Measurements from ENCODE around the gene PASK. TPM values are rescaled to one million over a fixed set of nuclear protein-coding genes. Genes with fewer than 3 reads are reported as not detected.

PASK gene
- total and polyA plus RNA-seq, 2 donors (not counting 1 experiment from before 2014, with no cell fraction given), result 48.2 to 144 TPM

- no peaks in the 10 kb centered on the region for H3K27me3 Mint-ChIP-seq
- Histone ChIP-seq H2AFZ (ENCODE audit: insufficient read depth, low read depth, low read length, poor library complexity, severe bottlenecking) (no peak overlapping the region), H3K4me2 (replicated peaks; ENCODE audit: low read depth, low read length, poor library complexity, severe bottlenecking) (no peak overlapping the region), H3K9me3 (ENCODE audit: control extremely low read depth in 1 of 3, control insufficient read depth in 2 of 3, insufficient read depth in 1 of 3, low read length in 2 of 3) (no peaks in the 10 kb centered on the region), H3K9ac (ENCODE audit: low read length) (no peak overlapping the region), H4K20me1 (ENCODE audit: control insufficient read depth, insufficient read depth, low read length, poor library complexity, severe bottlenecking) (no peaks in the 10 kb centered on the region), H3K79me2 (ENCODE audit: control insufficient read depth, insufficient read depth, low read length) (no peaks in the 10 kb centered on the region), H3K36me3 (replicated peaks in 1 of 2; ENCODE audit: control extremely low read depth in 1 of 2, control insufficient read depth in 1 of 2, extremely low read depth in 1 of 2, insufficient read depth in 2 of 2, low read length in 1 of 2) (peaks cover 0 to 20% of the 10 kb centered on the region in 2 experiments), H3K27ac (ENCODE audit: low read length in 2 of 2) (no peak overlapping the region), H3K27me3 (replicated peaks in 1 of 4; ENCODE audit: control extremely low read depth in 1 of 4, control insufficient read depth in 3 of 4, insufficient read depth in 4 of 4, low read length in 3 of 4) (no peaks in the 10 kb centered on the region), H3K4me1 (ENCODE audit: control insufficient read depth in 2 of 2, insufficient read depth in 2 of 2, low read length in 2 of 2) (peaks cover 0 to 3% of the 10 kb centered on the region in 2 donors), H3K4me3 (ENCODE audit: control extremely low read depth in 1 of 5, extremely low read depth in 1 of 5, insufficient read depth in 1 of 5, low read depth in 2 of 5, low read length in 4 of 5) (no peak overlapping the region)
- WGBS (ENCODE audit: insufficient coverage), result 97% methylated on average over 5 of the region's 5 CpGs
- H3K4me1 Mint-ChIP-seq, result peaks cover 10% of the 10 kb centered on the region
- ATAC-seq (ENCODE audit: low read depth), result no peak
- peak overlapping the region; percentile 62 for H3K27ac Mint-ChIP-seq
- POLR2A ChIA-PET, result interaction anchor here (0.7 kb wide), 1 partner anchor 10 kb away, joined by 3 read pairs; no protein-coding TSS in a partner anchor
- peaks cover 4% of the 10 kb centered on the region for H3K9me3 Mint-ChIP-seq (ENCODE audit: insufficient read depth)
- CTCF ChIA-PET, result no interaction called here
- intact Hi-C loops (cut with micrococcal nuclease), result no loop called here
- TF ChIP-seq, protein P1, sequence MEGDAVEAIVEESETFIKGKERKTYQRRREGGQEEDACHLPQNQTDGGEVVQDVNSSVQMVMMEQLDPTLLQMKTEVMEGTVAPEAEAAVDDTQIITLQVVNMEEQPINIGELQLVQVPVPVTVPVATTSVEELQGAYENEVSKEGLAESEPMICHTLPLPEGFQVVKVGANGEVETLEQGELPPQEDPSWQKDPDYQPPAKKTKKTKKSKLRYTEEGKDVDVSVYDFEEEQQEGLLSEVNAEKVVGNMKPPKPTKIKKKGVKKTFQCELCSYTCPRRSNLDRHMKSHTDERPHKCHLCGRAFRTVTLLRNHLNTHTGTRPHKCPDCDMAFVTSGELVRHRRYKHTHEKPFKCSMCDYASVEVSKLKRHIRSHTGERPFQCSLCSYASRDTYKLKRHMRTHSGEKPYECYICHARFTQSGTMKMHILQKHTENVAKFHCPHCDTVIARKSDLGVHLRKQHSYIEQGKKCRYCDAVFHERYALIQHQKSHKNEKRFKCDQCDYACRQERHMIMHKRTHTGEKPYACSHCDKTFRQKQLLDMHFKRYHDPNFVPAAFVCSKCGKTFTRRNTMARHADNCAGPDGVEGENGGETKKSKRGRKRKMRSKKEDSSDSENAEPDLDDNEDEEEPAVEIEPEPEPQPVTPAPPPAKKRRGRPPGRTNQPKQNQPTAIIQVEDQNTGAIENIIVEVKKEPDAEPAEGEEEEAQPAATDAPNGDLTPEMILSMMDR (IDR thresholded peaks at IDR 0.05), result no peak
- no peak for TF ChIP-seq EZH2 (IDR thresholded peaks at IDR 0.05; ENCODE audit: borderline replicate concordance, insufficient read depth, low read depth, low read length, poor library complexity, severe bottlenecking)
- H3K4me3 Mint-ChIP-seq, result no peak overlapping the region
- DNase-seq, result no peak
Measured at GRCh38 chr2:241083091-241083415, 66.2 kb downstream of the PASK start.

DNA sequence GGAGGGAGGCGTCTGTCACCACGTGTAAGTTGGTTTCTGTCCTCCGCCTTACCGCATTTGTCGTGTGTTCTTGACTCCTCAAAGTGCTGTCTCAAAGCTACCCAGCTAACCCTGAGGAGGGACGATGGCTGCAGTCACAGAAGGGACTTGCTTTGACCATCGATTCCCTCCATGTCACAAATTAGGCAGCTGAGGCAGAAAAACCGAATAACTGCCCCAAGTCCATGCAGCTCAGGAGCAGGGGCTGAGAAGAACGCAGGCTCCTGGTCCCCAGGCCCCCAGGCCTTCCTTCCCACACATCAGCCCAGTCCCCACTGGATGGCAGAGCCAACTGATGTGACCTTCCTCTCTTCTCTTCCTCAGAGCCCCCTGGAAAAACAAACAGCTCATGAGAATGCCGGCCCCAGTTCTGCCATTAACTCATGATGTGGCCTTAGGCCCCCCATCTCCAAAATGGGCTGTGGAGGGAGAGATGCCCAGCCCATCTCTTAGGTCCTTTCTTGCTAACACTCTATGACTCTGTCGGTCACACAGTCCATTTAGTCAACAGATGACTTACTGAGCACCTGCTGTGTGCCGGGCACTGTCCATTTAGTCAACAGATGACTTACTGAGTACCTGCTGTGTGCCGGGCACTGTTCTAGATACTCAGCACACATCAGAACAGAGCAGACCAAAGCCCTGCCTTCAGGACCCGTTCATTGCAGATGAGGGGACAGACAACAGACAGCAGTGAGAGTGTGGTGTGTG is 66.8 kb downstream of the PASK start:
- no peak overlapping the region for H3K4me3 Mint-ChIP-seq
- peaks cover 7% of the 10 kb centered on the region for H3K4me1 Mint-ChIP-seq
- Histone ChIP-seq H3K27ac (ENCODE audit: low read length in 2 of 2) (no peak overlapping the region), H3K27me3 (replicated peaks in 1 of 4; ENCODE audit: control extremely low read depth in 1 of 4, control insufficient read depth in 3 of 4, insufficient read depth in 4 of 4, low read length in 3 of 4) (no peaks in the 10 kb centered on the region), H3K4me3 (ENCODE audit: control extremely low read depth in 1 of 5, extremely low read depth in 1 of 5, insufficient read depth in 1 of 5, low read depth in 2 of 5, low read length in 4 of 5) (no peak overlapping the region), H3K79me2 (ENCODE audit: control insufficient read depth, insufficient read depth, low read length) (no peaks in the 10 kb centered on the region), H3K9me3 (ENCODE audit: control extremely low read depth in 1 of 3, control insufficient read depth in 2 of 3, insufficient read depth in 1 of 3, low read length in 2 of 3) (no peaks in the 10 kb centered on the region), H4K20me1 (ENCODE audit: control insufficient read depth, insufficient read depth, low read length, poor library complexity, severe bottlenecking) (no peaks in the 10 kb centered on the region), H2AFZ (ENCODE audit: insufficient read depth, low read depth, low read length, poor library complexity, severe bottlenecking) (no peak overlapping the region), H3K4me1 (ENCODE audit: control insufficient read depth in 2 of 2, insufficient read depth in 2 of 2, low read length in 2 of 2) (no peaks in the 10 kb centered on the region), H3K36me3 (replicated peaks in 1 of 2; ENCODE audit: control extremely low read depth in 1 of 2, control insufficient read depth in 1 of 2, extremely low read depth in 1 of 2, insufficient read depth in 2 of 2, low read length in 1 of 2) (peaks cover 0 to 15% of the 10 kb centered on the region in 2 experiments), H3K9ac (ENCODE audit: low read length) (no peak overlapping the region), H3K4me2 (replicated peaks; ENCODE audit: low read depth, low read length, poor library complexity, severe bottlenecking) (no peak overlapping the region)
- peaks cover 4% of the 10 kb centered on the region for H3K9me3 Mint-ChIP-seq (ENCODE audit: insufficient read depth)
- ATAC-seq (ENCODE audit: low read depth) (no peak), DNase-seq (no peak)
- H3K27me3 Mint-ChIP-seq, result no peaks in the 10 kb centered on the region
- H3K27ac Mint-ChIP-seq, result peak overlapping the region; percentile 62
- intact Hi-C loops (cut with micrococcal nuclease), result no loop called here
- POLR2A ChIA-PET, result interaction anchor here (0.7 kb wide), 1 partner anchor 11 kb away, joined by 3 read pairs; no protein-coding TSS in a partner anchor
- WGBS (ENCODE audit: insufficient coverage), result 92% methylated on average over 14 of the region's 14 CpGs
- CTCF ChIA-PET, result no interaction called here
- TF ChIP-seq EZH2 (IDR thresholded peaks at IDR 0.05; ENCODE audit: borderline replicate concordance, insufficient read depth, low read depth, low read length, poor library complexity, severe bottlenecking), result no peak
- TF ChIP-seq, protein P1 (IDR thresholded peaks at IDR 0.05), result no peak

Measured in B cell (primary cell).